Measurements from ENCODE around the gene HES5.

HES5 gene

DNA sequence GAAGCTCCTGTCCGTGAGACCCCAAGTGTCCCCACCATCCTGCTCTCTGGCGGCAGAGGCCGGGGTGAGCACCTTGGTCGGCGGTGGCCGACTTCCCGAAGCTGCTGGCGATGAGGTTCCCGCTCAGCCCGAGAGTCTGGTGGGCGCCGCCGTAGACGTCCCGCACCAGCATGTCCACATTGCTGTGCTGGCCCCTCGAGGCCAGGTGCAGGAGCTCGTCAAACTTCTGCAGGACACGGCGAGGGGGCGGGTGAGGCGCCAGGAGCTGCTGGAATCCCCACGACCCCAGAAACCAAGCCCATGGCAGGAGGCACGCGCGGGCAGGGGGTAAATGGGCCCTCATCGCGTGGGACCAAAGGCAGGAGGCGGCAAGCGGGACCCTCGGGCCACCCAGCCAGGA is 10.3 kb downstream of the HES5 start:
- Histone ChIP-seq H3K4me1 (ENCODE audit: insufficient read depth, insufficient read length) (peaks cover 4% of the 10 kb centered on the region), H3K9ac (ENCODE audit: insufficient read length, low read depth) (no peak overlapping the region), H3K27me3 (ENCODE audit: insufficient read depth, insufficient read length) (no peaks in the 10 kb centered on the region), H3K4me3 (ENCODE audit: insufficient read length, low read depth) (no peak overlapping the region), H3K9me3 (ENCODE audit: insufficient read depth, low read length) (no peaks in the 10 kb centered on the region), H3K36me3 (ENCODE audit: insufficient read depth, insufficient read length, low read length) (peaks cover 74% of the 10 kb centered on the region)
- DNase-seq (ENCODE audit: low read depth, low spot score) = no peak
- TF ChIP-seq YY1 (IDR thresholded peaks at IDR 0.05; ENCODE audit: insufficient read depth, insufficient read length) (no peak), ZNF274 (IDR thresholded peaks at IDR 0.05; ENCODE audit: low read depth, low read length) (no peak), SUZ12 (IDR thresholded peaks at IDR 0.05; ENCODE audit: extremely low read depth, insufficient read depth, insufficient read length) (no peak)

DNA sequence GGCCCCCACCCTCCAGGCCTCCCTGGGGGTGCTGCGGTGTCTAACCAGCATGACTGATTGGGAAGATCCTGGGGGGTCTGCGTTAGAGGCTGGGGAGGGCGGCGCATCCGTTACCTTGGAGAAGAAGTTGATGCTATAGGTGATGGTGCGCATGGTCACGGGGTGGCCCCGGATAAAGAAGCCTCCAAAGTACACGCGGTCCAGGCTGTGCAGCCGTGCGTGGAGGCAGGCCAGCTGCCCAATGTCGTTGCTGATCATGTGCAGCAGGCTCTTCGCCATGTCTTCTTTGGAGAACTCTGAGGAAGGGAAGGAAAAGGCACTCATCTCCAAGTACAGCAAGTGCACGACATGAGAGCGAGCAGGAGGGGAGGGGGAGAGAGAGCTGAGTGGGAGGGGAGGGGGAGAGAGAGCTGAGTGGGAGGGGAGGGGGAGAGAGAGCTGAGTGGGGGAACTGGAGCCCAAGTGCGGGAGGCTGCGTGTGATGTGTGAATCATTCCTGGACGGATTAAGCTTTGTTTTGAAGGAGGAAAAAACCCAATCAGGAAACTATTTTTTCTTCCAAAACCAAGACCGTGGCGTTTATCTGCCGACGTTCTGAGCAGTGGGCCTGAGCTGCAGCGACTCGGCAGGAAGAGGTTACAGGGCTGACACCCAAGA is 10.9 kb downstream of the HES5 start:
- DNase-seq (ENCODE audit: low read depth, low spot score) = no peak
- peaks cover 3% of the 10 kb centered on the region for H3K4me1 ChIP-seq (ENCODE audit: insufficient read depth, insufficient read length)
- H3K4me3 ChIP-seq (ENCODE audit: insufficient read length, low read depth) = no peak overlapping the region
- TF ChIP-seq SUZ12 (IDR thresholded peaks at IDR 0.05; ENCODE audit: extremely low read depth, insufficient read depth, insufficient read length) = no peak
- no peak for TF ChIP-seq YY1 (IDR thresholded peaks at IDR 0.05; ENCODE audit: insufficient read depth, insufficient read length)
- no peak for TF ChIP-seq ZNF274 (IDR thresholded peaks at IDR 0.05; ENCODE audit: low read depth, low read length)
- H3K9me3 ChIP-seq (ENCODE audit: insufficient read depth, low read length) = no peaks in the 10 kb centered on the region
- no peaks in the 10 kb centered on the region for H3K27me3 ChIP-seq (ENCODE audit: insufficient read depth, insufficient read length)
- H3K9ac ChIP-seq (ENCODE audit: insufficient read length, low read depth) = no peak overlapping the region
- H3K36me3 ChIP-seq (ENCODE audit: insufficient read depth, insufficient read length, low read length) = peaks cover 78% of the 10 kb centered on the region

DNA sequence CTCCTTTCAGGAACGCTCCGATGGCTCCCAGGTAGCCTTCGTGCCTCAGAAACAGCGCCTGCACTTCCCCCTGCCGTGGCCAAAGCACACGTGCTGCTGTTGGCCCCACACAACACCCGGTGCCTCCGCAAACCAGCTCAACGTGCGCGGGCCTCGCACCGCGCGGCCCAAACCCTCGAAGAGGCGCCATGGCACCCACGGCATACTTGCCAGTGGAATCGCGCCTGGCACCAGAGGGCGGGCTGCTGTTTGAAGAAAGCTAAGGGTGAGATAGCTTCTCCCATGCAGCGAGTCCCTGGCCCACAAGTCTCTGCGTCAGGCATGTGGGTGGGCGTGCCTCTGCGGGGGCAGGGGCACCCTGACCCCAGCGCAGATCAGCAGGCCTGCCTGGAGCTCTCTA is 11.5 kb downstream of the HES5 start:
- no peak for DNase-seq (ENCODE audit: low read depth, low spot score)
- H3K4me3 ChIP-seq (ENCODE audit: insufficient read length, low read depth) = no peak overlapping the region
- peaks cover 3% of the 10 kb centered on the region for H3K4me1 ChIP-seq (ENCODE audit: insufficient read depth, insufficient read length)
- no peak overlapping the region for H3K9ac ChIP-seq (ENCODE audit: insufficient read length, low read depth)
- TF ChIP-seq ZNF274 (IDR thresholded peaks at IDR 0.05; ENCODE audit: low read depth, low read length) (no peak), YY1 (IDR thresholded peaks at IDR 0.05; ENCODE audit: insufficient read depth, insufficient read length) (no peak), SUZ12 (IDR thresholded peaks at IDR 0.05; ENCODE audit: extremely low read depth, insufficient read depth, insufficient read length) (no peak)
- no peaks in the 10 kb centered on the region for H3K27me3 ChIP-seq (ENCODE audit: insufficient read depth, insufficient read length)
- peaks cover 80% of the 10 kb centered on the region for H3K36me3 ChIP-seq (ENCODE audit: insufficient read depth, insufficient read length, low read length)
- no peaks in the 10 kb centered on the region for H3K9me3 ChIP-seq (ENCODE audit: insufficient read depth, low read length)

- DNase-seq (ENCODE audit: low read depth, low spot score) = no peak
- TF ChIP-seq SUZ12 (IDR thresholded peaks at IDR 0.05; ENCODE audit: extremely low read depth, insufficient read depth, insufficient read length) = no peak
- TF ChIP-seq ZNF274 (IDR thresholded peaks at IDR 0.05; ENCODE audit: low read depth, low read length) = no peak
- no peak for TF ChIP-seq YY1 (IDR thresholded peaks at IDR 0.05; ENCODE audit: insufficient read depth, insufficient read length)
- no peak overlapping the region for H3K4me3 ChIP-seq (ENCODE audit: insufficient read length, low read depth)
- H3K4me1 ChIP-seq (ENCODE audit: insufficient read depth, insufficient read length) = peaks cover 3% of the 10 kb centered on the region
- peaks cover 84% of the 10 kb centered on the region for H3K36me3 ChIP-seq (ENCODE audit: insufficient read depth, insufficient read length, low read length)
- H3K9ac ChIP-seq (ENCODE audit: insufficient read length, low read depth) = no peak overlapping the region
- no peaks in the 10 kb centered on the region for H3K9me3 ChIP-seq (ENCODE audit: insufficient read depth, low read length)
- H3K27me3 ChIP-seq (ENCODE audit: insufficient read depth, insufficient read length) = no peaks in the 10 kb centered on the region
Measured at GRCh38 chr1:2517966-2518365, 12.1 kb downstream of the HES5 start.

GRCh38 chr1:2516946-2517345 is 13.1 kb downstream of the HES5 start:
- Histone ChIP-seq H3K4me3 (ENCODE audit: insufficient read length, low read depth) (no peak overlapping the region), H3K36me3 (ENCODE audit: insufficient read depth, insufficient read length, low read length) (peaks cover 92% of the 10 kb centered on the region), H3K4me1 (ENCODE audit: insufficient read depth, insufficient read length) (peaks cover 3% of the 10 kb centered on the region), H3K9ac (ENCODE audit: insufficient read length, low read depth) (no peak overlapping the region), H3K27me3 (ENCODE audit: insufficient read depth, insufficient read length) (no peaks in the 10 kb centered on the region), H3K9me3 (ENCODE audit: insufficient read depth, low read length) (no peaks in the 10 kb centered on the region)
- no peak for TF ChIP-seq YY1 (IDR thresholded peaks at IDR 0.05; ENCODE audit: insufficient read depth, insufficient read length)
- no peak for TF ChIP-seq SUZ12 (IDR thresholded peaks at IDR 0.05; ENCODE audit: extremely low read depth, insufficient read depth, insufficient read length)
- TF ChIP-seq ZNF274 (IDR thresholded peaks at IDR 0.05; ENCODE audit: low read depth, low read length) = no peak
- no peak for DNase-seq (ENCODE audit: low read depth, low spot score)

DNA sequence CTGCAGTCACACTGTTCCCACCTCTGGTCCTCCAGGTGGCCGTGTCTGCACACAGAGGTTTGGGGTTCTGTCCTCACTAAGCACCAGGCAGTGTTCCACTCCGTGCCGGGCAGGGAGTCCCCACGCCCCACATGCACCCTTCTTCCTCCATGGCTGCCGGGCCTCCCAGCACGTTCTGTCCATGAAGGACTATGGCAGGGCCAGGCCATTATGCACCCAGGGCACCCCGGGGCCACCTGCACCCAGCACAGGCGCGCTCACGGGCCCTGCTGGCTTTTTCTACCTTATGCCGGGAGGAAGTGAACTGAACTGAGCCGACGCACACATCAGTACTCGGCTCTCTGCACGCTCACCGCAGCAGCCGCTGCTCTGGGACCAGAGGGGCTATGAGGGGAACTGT is 13.9 kb downstream of the HES5 start:
- peaks cover 94% of the 10 kb centered on the region for H3K36me3 ChIP-seq (ENCODE audit: insufficient read depth, insufficient read length, low read length)
- H3K4me3 ChIP-seq (ENCODE audit: insufficient read length, low read depth) = no peak overlapping the region
- H3K27me3 ChIP-seq (ENCODE audit: insufficient read depth, insufficient read length) = no peaks in the 10 kb centered on the region
- no peak for DNase-seq (ENCODE audit: low read depth, low spot score)
- H3K9me3 ChIP-seq (ENCODE audit: insufficient read depth, low read length) = no peaks in the 10 kb centered on the region
- no peak for TF ChIP-seq YY1 (IDR thresholded peaks at IDR 0.05; ENCODE audit: insufficient read depth, insufficient read length)
- TF ChIP-seq ZNF274 (IDR thresholded peaks at IDR 0.05; ENCODE audit: low read depth, low read length) = no peak
- no peak for TF ChIP-seq SUZ12 (IDR thresholded peaks at IDR 0.05; ENCODE audit: extremely low read depth, insufficient read depth, insufficient read length)
- no peak overlapping the region for H3K9ac ChIP-seq (ENCODE audit: insufficient read length, low read depth)
- H3K4me1 ChIP-seq (ENCODE audit: insufficient read depth, insufficient read length) = peaks cover 3% of the 10 kb centered on the region

- H3K36me3 ChIP-seq (ENCODE audit: insufficient read depth, insufficient read length, low read length) = peaks cover 94% of the 10 kb centered on the region
- TF ChIP-seq ZNF274 (IDR thresholded peaks at IDR 0.05; ENCODE audit: low read depth, low read length) = no peak
- TF ChIP-seq SUZ12 (IDR thresholded peaks at IDR 0.05; ENCODE audit: extremely low read depth, insufficient read depth, insufficient read length) = no peak
- no peak for TF ChIP-seq YY1 (IDR thresholded peaks at IDR 0.05; ENCODE audit: insufficient read depth, insufficient read length)
Measured at GRCh38 chr1:2515763-2516080, 14.3 kb downstream of the HES5 start.

More at GRCh38 chr1:2515763-2516080, 14.3 kb downstream of the HES5 start:
- no peak overlapping the region for H3K9ac ChIP-seq (ENCODE audit: insufficient read length, low read depth)
- H3K4me1 ChIP-seq (ENCODE audit: insufficient read depth, insufficient read length) = peaks cover 1% of the 10 kb centered on the region
- H3K9me3 ChIP-seq (ENCODE audit: insufficient read depth, low read length) = no peaks in the 10 kb centered on the region
- H3K27me3 ChIP-seq (ENCODE audit: insufficient read depth, insufficient read length) = no peaks in the 10 kb centered on the region
- no peak for DNase-seq (ENCODE audit: low read depth, low spot score)
- H3K4me3 ChIP-seq (ENCODE audit: insufficient read length, low read depth) = no peak overlapping the region

Measured in NT2/D1 (cell line).